K562 (cell line): Measurements from ENCODE around the gene ANKRD34A. TPM values are rescaled to one million over a fixed set of nuclear protein-coding genes. Genes with fewer than 3 reads are reported as not detected.

ENCODE experiments used
- ARID1B ChIP-seq: fragments of 450-650 bp; IDR thresholded peaks from 2 replicates; pipeline ENCODE4 v1.6.1; 2016; ENCODE audit warnings: antibody characterized with exemption, mild to moderate bottlenecking, inconsistent platforms
- ATF1 ChIP-seq, 2 experiments: fragments of 450-650 bp in 1 of 2; IDR thresholded peaks; 2 replicates each; pipeline ENCODE4 v1.6.1; 2016; ENCODE audit warnings: missing compliant biosample characterization in 1 of 2, missing genetic modification characterization in 1 of 2
- CHCHD3 ChIP-seq: fragments of 250-450 bp; sonication (Bioruptor Pico); IDR thresholded peaks from 2 replicates; pipeline ENCODE4 v2.1.2; 2022; ENCODE audit warnings: mild to moderate bottlenecking
- E2F6 ChIP-seq, 2 experiments: IDR thresholded peaks; 2 replicates each; pipeline ENCODE4 v1.6.1; 2011; ENCODE audit warnings: borderline replicate concordance in 1 of 2, control low read depth in 1 of 2, low read depth in 1 of 2, low read length in 1 of 2, mild to moderate bottlenecking in 1 of 2, mixed read lengths in 1 of 2, moderate library complexity in 1 of 2; ENCODE audit not compliant: insufficient read depth in 1 of 2, insufficient read length in 1 of 2, poor library complexity in 1 of 2, severe bottlenecking in 1 of 2; ENCODE audit errors: extremely low read depth in 1 of 2
- JUN ChIP-seq, 2 experiments: sonication (generic) in 1 of 2; formaldehyde crosslinking in 1 of 2; IDR thresholded peaks; 2 replicates each; pipeline versions ENCODE4 v1.6.1 to v1.8.0; 2012 to 2022; ENCODE audit warnings: borderline replicate concordance in 2 of 2, mild to moderate bottlenecking in 2 of 2, improper control_type of control experiment in 1 of 2, low read depth in 1 of 2, low read length in 1 of 2, missing genetic modification reagents in 1 of 2
- JUNB ChIP-seq: fragments of 450-650 bp; formaldehyde crosslinking; conservative IDR thresholded peaks from 2 replicates; pipeline ENCODE4 v1.4.0; 2020; ENCODE audit warnings: mild to moderate bottlenecking
- KAT8 ChIP-seq: fragments of 450-650 bp; IDR thresholded peaks from 2 replicates; pipeline ENCODE4 v1.6.1; 2016; ENCODE audit warnings: low read depth, mild to moderate bottlenecking
- LCOR ChIP-seq: sonication (generic); formaldehyde crosslinking; IDR thresholded peaks from 2 replicates; pipeline ENCODE4 v1.8.0; 2022; ENCODE audit warnings: mild to moderate bottlenecking, missing genetic modification reagents
- MTA2 ChIP-seq: fragments of 450-650 bp; IDR thresholded peaks from 2 replicates; pipeline ENCODE4 v1.6.1; 2016; ENCODE audit warnings: low read depth
- PHF8 ChIP-seq: fragments of 200-600 bp; sonication (generic); IDR thresholded peaks from 2 replicates; pipeline ENCODE4 v1.6.1; 2012; ENCODE audit warnings: mixed run types, mild to moderate bottlenecking, inconsistent platforms, low read length, moderate library complexity, borderline replicate concordance
- PML ChIP-seq: IDR thresholded peaks from 2 replicates; pipeline ENCODE4 v1.6.1; 2012; ENCODE audit warnings: low read length, inconsistent platforms
- RB1 ChIP-seq: fragments of 450-650 bp; IDR thresholded peaks from 2 replicates; pipeline ENCODE4 v1.6.1; 2017; ENCODE audit warnings: low read depth, mild to moderate bottlenecking
- SETDB1 ChIP-seq: IDR thresholded peaks from one replicate; pipeline ENCODE4 v1.6.1; 2012; ENCODE audit warnings: low read length, control low read depth, inconsistent platforms
- TEAD4 ChIP-seq, 2 experiments: sonication (generic) in 1 of 2; formaldehyde crosslinking in 1 of 2; IDR thresholded peaks; 2 replicates each; pipeline versions ENCODE4 v1.6.1 to v1.8.0; 2012 to 2022; ENCODE audit warnings: borderline replicate concordance in 1 of 2, inconsistent platforms in 1 of 2, low read length in 1 of 2, mild to moderate bottlenecking in 1 of 2, missing genetic modification reagents in 1 of 2
- ZBTB1 ChIP-seq: sonication (generic); formaldehyde crosslinking; IDR thresholded peaks from 2 replicates; pipeline ENCODE4 v1.8.1; 2023; ENCODE audit warnings: missing genetic modification reagents, low read depth, mild to moderate bottlenecking, borderline replicate concordance
- ZBTB2 ChIP-seq: fragments of 450-650 bp; IDR thresholded peaks from 2 replicates; pipeline ENCODE4 v1.6.1; 2016; ENCODE audit warnings: antibody characterized with exemption
- ZBTB26 ChIP-seq: fragments of 450-650 bp; formaldehyde crosslinking; IDR thresholded peaks from 2 replicates; pipeline ENCODE4 v1.4.0; 2022; ENCODE audit warnings: missing genetic modification characterization
- ZBTB7A ChIP-seq: IDR thresholded peaks from 2 replicates; pipeline ENCODE4 v1.6.1; 2011; ENCODE audit warnings: low read depth, mild to moderate bottlenecking, low read length, moderate library complexity, borderline replicate concordance; ENCODE audit not compliant: control insufficient read depth
- ZFP1 ChIP-seq: fragments of 450-650 bp; formaldehyde crosslinking; IDR thresholded peaks from 2 replicates; pipeline ENCODE4 v1.4.0; 2020; ENCODE audit warnings: mild to moderate bottlenecking, mixed read lengths
- ZNF584 ChIP-seq: fragments of 200-800 bp; sonication (Bioruptor generic); IDR thresholded peaks from 2 replicates; pipeline ENCODE4 v1.6.1; 2016; ENCODE audit warnings: low read depth, mild to moderate bottlenecking, missing genetic modification characterization, missing compliant biosample characterization
- polyA plus RNA-seq, 8 experiments: library from polyadenylated mRNA; depleted of rRNA in 4 of 8; stranded (reverse) in 5 of 8; unstranded in 3 of 8; fragments of >200 nt; fragmentation: Nextera tagmentation in 2 of 8; fragmentation: Illumina TruSeq in 1 of 8; extraction: Ambion mirVana in 2 of 8; extraction: Trizol in 1 of 8; gene quantifications; 2 replicates each; pipeline versions ENCODE4 v1.2.1 to v1.2.3, GENCODE V29; 2011 to 2014; ENCODE audit warnings: inconsistent platforms in 1 of 8, missing spikeins in 1 of 8
- total RNA-seq, 7 experiments: library from RNA; depleted of rRNA in 6 of 7; stranded (reverse); fragments of >200 nt in 6 of 7; fragmentation: Illumina TruSeq in 2 of 7; extraction: Trizol in 2 of 7; gene quantifications; 2 replicates each; pipeline versions ENCODE4 v1.2.1 to v1.2.3, GENCODE V29; 2011 to 2021; ENCODE audit warnings: low replicate concordance in 1 of 7
- TF ChIP-seq, protein P1 (sequence below): fragments of 200-800 bp; sonication (Bioruptor generic); IDR thresholded peaks from 2 replicates; pipeline ENCODE4 v1.6.1; 2017; ENCODE audit warnings: missing genetic modification characterization, missing compliant biosample characterization

The ANKRD34A gene
- total and polyA plus RNA-seq, 9 of the 15 experiments (the other 6 are each of a cell fraction or from before 2014, with no cell fraction given) = 0.06 to 1.6 (median 0.43) TPM

DNA sequence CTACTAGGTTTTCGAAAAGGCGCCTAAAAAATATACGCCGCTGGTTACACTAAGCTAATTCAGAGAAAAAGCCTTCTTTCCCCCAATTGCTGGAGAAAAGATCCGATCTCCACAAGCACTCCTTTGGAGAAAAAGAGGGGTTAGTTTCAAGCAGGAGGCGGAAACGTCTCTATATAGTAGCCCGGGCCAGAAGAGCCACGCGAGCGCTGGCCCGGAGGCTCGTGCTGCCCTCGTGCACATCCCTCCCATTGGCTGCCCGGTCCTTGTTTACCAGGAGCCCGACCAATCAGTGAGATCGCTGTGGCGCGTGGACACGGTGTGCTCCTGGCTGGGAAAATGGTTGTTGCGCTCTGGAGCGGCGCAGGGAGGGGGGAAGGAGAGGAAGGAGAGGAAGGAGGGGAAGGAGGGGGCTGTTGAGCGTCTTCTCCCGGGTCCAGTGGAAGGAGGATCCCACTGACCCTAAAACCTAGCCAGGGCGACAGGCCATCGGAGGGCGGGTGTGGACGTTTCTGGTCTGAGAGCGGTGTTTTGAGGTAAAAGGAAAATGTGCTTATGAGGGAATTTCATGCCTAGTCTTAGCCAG, 32.1 kb upstream of the ANKRD34A start, which contains the start of gene TXNIP (continued):
- TF ChIP-seq TEAD4 (IDR thresholded peaks at IDR 0.05; ENCODE audit: low read length) = peak; percentile 53
- TF ChIP-seq TEAD4 (CRISPR knock-in tag; IDR thresholded peaks at IDR 0.05; ENCODE audit: borderline replicate concordance) = 0 out of 2 replicates have a peak, but pooled peaks have one; percentile 37
- TF ChIP-seq ATF1 (CRISPR knock-in tag; IDR thresholded peaks at IDR 0.05) = no peak
- peak; percentile 79 for TF ChIP-seq ATF1 (tag; IDR thresholded peaks at IDR 0.05)
- TF ChIP-seq JUNB (CRISPR knock-in tag) = no peak
- TF ChIP-seq CHCHD3 (CRISPR knock-in tag) = peak; percentile 3; the same call in 1 of the 2 replicates
- TF ChIP-seq ZFP1 (CRISPR knock-in tag) = no peak
- TF ChIP-seq LCOR (CRISPR knock-in tag) = peak; percentile 86; the same call in 1 of the 2 replicates
- peak; percentile 99 for TF ChIP-seq KAT8
- TF ChIP-seq ZBTB26 = 0 out of 2 replicates have a peak, but pooled peaks have one; percentile 70
- peak; percentile 87 for TF ChIP-seq RB1
- TF ChIP-seq SETDB1 = peak; percentile 73
- TF ChIP-seq ZBTB1 (CRISPR knock-in tag) = no peak
- peak; percentile 41 to 43 for TF ChIP-seq E2F6 (IDR thresholded peaks at IDR 0.05; ENCODE audit: borderline replicate concordance in 1 of 2, extremely low read depth in 1 of 2, insufficient read depth in 1 of 2, insufficient read length in 1 of 2, low read depth in 1 of 2, low read length in 1 of 2, poor library complexity in 1 of 2, severe bottlenecking in 1 of 2)
- no peak for TF ChIP-seq MTA2
- peak; percentile 72; the same call in 1 of the 2 replicates for TF ChIP-seq ZBTB2
- TF ChIP-seq ARID1B = peak; percentile 64
- 0 out of 2 replicates have a peak, but pooled peaks have one; percentile 12 for TF ChIP-seq ZBTB7A
- peak; percentile 98 for TF ChIP-seq PML
- TF ChIP-seq, protein P1, sequence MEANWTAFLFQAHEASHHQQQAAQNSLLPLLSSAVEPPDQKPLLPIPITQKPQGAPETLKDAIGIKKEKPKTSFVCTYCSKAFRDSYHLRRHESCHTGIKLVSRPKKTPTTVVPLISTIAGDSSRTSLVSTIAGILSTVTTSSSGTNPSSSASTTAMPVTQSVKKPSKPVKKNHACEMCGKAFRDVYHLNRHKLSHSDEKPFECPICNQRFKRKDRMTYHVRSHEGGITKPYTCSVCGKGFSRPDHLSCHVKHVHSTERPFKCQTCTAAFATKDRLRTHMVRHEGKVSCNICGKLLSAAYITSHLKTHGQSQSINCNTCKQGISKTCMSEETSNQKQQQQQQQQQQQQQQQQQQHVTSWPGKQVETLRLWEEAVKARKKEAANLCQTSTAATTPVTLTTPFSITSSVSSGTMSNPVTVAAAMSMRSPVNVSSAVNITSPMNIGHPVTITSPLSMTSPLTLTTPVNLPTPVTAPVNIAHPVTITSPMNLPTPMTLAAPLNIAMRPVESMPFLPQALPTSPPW = peak; percentile 99
- peak; percentile 85; the same call in 1 of the 2 replicates for TF ChIP-seq JUN (IDR thresholded peaks at IDR 0.05; ENCODE audit: borderline replicate concordance, low read depth, low read length)
- TF ChIP-seq JUN (CRISPR knock-in tag; IDR thresholded peaks at IDR 0.05; ENCODE audit: borderline replicate concordance) = peak; percentile 41; the same call in 1 of the 2 replicates
- peak; percentile 66; the same call in 1 of the 2 replicates for TF ChIP-seq PHF8
- no peak for TF ChIP-seq ZNF584 (CRISPR knock-in tag)
